Measurements from ENCODE around the gene CTDSPL. TPM values are rescaled to one million over a fixed set of nuclear protein-coding genes. Genes with fewer than 3 reads are reported as not detected.

Gene CTDSPL
- total and polyA plus RNA-seq, 2 experiments from 2014 or later = 7.1 to 33.4 TPM

GRCh38 chr3:37907906-37908305, 46.2 kb downstream of the CTDSPL start:
- Histone ChIP-seq H3K27ac (no peak overlapping the region), H3F3A (ENCODE audit: insufficient read depth) (peaks cover 29% of the 10 kb centered on the region), H3K9me3 (ENCODE audit: low read depth) (no peaks in the 10 kb centered on the region), H3K79me2 (ENCODE audit: insufficient read depth) (peaks cover 79% of the 10 kb centered on the region), H3K9ac (no peak overlapping the region), H3K36me3 (ENCODE audit: low read depth) (0 out of 2 replicates have a peak, but pooled peaks cover 3% of the 10 kb centered on the region), H2AFZ (no peak overlapping the region), H3K4me2 (ENCODE audit: unreplicated experiment) (no peak overlapping the region), H3K4me3 (no peak overlapping the region), H3K27me3 (replicated peaks; ENCODE audit: insufficient read depth) (no peaks in the 10 kb centered on the region), H3K9me2 (ENCODE audit: insufficient read depth) (no peaks in the 10 kb centered on the region), H4K20me1 (ENCODE audit: insufficient read depth) (no peaks in the 10 kb centered on the region), H3K4me1 (ENCODE audit: insufficient read depth) (peaks cover 31% of the 10 kb centered on the region)
- TF ChIP-seq EZH2 (IDR thresholded peaks at IDR 0.05; ENCODE audit: insufficient read depth, poor library complexity, severe bottlenecking) (no peak), EZH2phosphoT487 (IDR thresholded peaks at IDR 0.05; ENCODE audit: insufficient read depth, low read depth) (no peak)
- in situ Hi-C loops (cut with MboI) = no loop called here
- WGBS, 2 experiments (ENCODE audit: low coverage in 1 of 2, low lambda C conversion rate in 2 of 2, missing lambda C conversion rate in 2 of 2) = 80% methylated on average over 6 of the region's 6 CpGs
- no peak for DNase-seq

- Histone ChIP-seq H3K36me3 (ENCODE audit: low read depth) (0 out of 2 replicates have a peak, but pooled peaks cover 4% of the 10 kb centered on the region), H3K9me3 (ENCODE audit: low read depth) (no peaks in the 10 kb centered on the region), H3K27ac (no peak overlapping the region), H3K4me3 (no peak overlapping the region), H3K27me3 (replicated peaks; ENCODE audit: insufficient read depth) (no peaks in the 10 kb centered on the region), H4K20me1 (ENCODE audit: insufficient read depth) (no peaks in the 10 kb centered on the region), H3K79me2 (ENCODE audit: insufficient read depth) (peaks cover 92% of the 10 kb centered on the region), H2AFZ (no peak overlapping the region), H3K4me1 (ENCODE audit: insufficient read depth) (peaks cover 28% of the 10 kb centered on the region), H3K9ac (no peak overlapping the region), H3K4me2 (ENCODE audit: unreplicated experiment) (no peak overlapping the region), H3F3A (ENCODE audit: insufficient read depth) (peaks cover 24% of the 10 kb centered on the region), H3K9me2 (ENCODE audit: insufficient read depth) (no peaks in the 10 kb centered on the region)
- TF ChIP-seq EZH2phosphoT487 (IDR thresholded peaks at IDR 0.05; ENCODE audit: insufficient read depth, low read depth) (no peak), EZH2 (IDR thresholded peaks at IDR 0.05; ENCODE audit: insufficient read depth, poor library complexity, severe bottlenecking) (no peak)
- DNase-seq = peak; percentile 23
- in situ Hi-C loops (cut with MboI) = no loop called here
- WGBS, 2 experiments (ENCODE audit: low coverage in 1 of 2, low lambda C conversion rate in 2 of 2, missing lambda C conversion rate in 2 of 2) = 88 to 89% methylated on average over 5 of the region's 5 CpGs
Measured at GRCh38 chr3:37909067-37909911, 47.6 kb downstream of the CTDSPL start.

- Histone ChIP-seq H3K9me2 (ENCODE audit: insufficient read depth) (no peaks in the 10 kb centered on the region), H3F3A (ENCODE audit: insufficient read depth) (peaks cover 8% of the 10 kb centered on the region), H3K27me3 (replicated peaks; ENCODE audit: insufficient read depth) (no peaks in the 10 kb centered on the region), H3K9ac (no peak overlapping the region), H4K20me1 (ENCODE audit: insufficient read depth) (0 out of 2 replicates have a peak, but pooled peaks cover 6% of the 10 kb centered on the region), H2AFZ (no peak overlapping the region), H3K36me3 (ENCODE audit: low read depth) (0 out of 2 replicates have a peak, but pooled peaks cover 4% of the 10 kb centered on the region), H3K4me3 (no peak overlapping the region), H3K4me2 (ENCODE audit: unreplicated experiment) (no peak overlapping the region), H3K9me3 (ENCODE audit: low read depth) (no peaks in the 10 kb centered on the region), H3K4me1 (ENCODE audit: insufficient read depth) (peaks cover 13% of the 10 kb centered on the region), H3K27ac (no peak overlapping the region), H3K79me2 (ENCODE audit: insufficient read depth) (peaks cover 95% of the 10 kb centered on the region)
- DNase-seq = no peak
- WGBS, 2 experiments (ENCODE audit: low coverage in 1 of 2, low lambda C conversion rate in 2 of 2, missing lambda C conversion rate in 2 of 2) = 98 to 99% methylated on average over 4 of the region's 4 CpGs
- TF ChIP-seq EZH2 (IDR thresholded peaks at IDR 0.05; ENCODE audit: insufficient read depth, poor library complexity, severe bottlenecking) = no peak
- TF ChIP-seq EZH2phosphoT487 (IDR thresholded peaks at IDR 0.05; ENCODE audit: insufficient read depth, low read depth) = no peak
- in situ Hi-C loops (cut with MboI) = no loop called here
Measured at GRCh38 chr3:37910671-37911400, 49.2 kb downstream of the CTDSPL start.

- TF ChIP-seq EZH2phosphoT487 (IDR thresholded peaks at IDR 0.05; ENCODE audit: insufficient read depth, low read depth) (no peak), EZH2 (IDR thresholded peaks at IDR 0.05; ENCODE audit: insufficient read depth, poor library complexity, severe bottlenecking) (no peak)
- Histone ChIP-seq H3K9me3 (ENCODE audit: low read depth) (no peaks in the 10 kb centered on the region), H3K36me3 (ENCODE audit: low read depth) (0 out of 2 replicates have a peak, but pooled peaks cover 4% of the 10 kb centered on the region), H3K9me2 (ENCODE audit: insufficient read depth) (no peaks in the 10 kb centered on the region), H2AFZ (no peak overlapping the region), H3K27me3 (replicated peaks; ENCODE audit: insufficient read depth) (no peaks in the 10 kb centered on the region), H3K4me2 (ENCODE audit: unreplicated experiment) (no peak overlapping the region), H3K4me1 (ENCODE audit: insufficient read depth) (no peaks in the 10 kb centered on the region), H4K20me1 (ENCODE audit: insufficient read depth) (0 out of 2 replicates have a peak, but pooled peaks cover 6% of the 10 kb centered on the region), H3K27ac (no peak overlapping the region), H3K9ac (no peak overlapping the region), H3K4me3 (no peak overlapping the region), H3K79me2 (ENCODE audit: insufficient read depth) (peaks cover 96% of the 10 kb centered on the region), H3F3A (ENCODE audit: insufficient read depth) (no peaks in the 10 kb centered on the region)
- in situ Hi-C loops (cut with MboI) = no loop called here
- DNase-seq = no peak
- 88 to 92% methylated on average over 9 of the region's 9 CpGs for WGBS, 2 experiments (ENCODE audit: low coverage in 1 of 2, low lambda C conversion rate in 2 of 2, missing lambda C conversion rate in 2 of 2)
Measured at GRCh38 chr3:37912052-37912733, 50.5 kb downstream of the CTDSPL start.
